Femur (tissue), 1 donor: ENCODE results near the gene SH3BGRL3.
A peak's percentile ranks its signal among the peaks of the same experiment; 100 is the strongest.

ENCODE experiments used
- DNase-seq: peaks from one replicate; pipeline ENCODE4 v3.0.0-alpha.2; 2017

Gene SH3BGRL3

GRCh38 chr1:26278303-26278702, 1.6 kb upstream of the SH3BGRL3 start:
- DNase-seq, result no peak

- no peak for DNase-seq
These were observed 996 bp upstream of the SH3BGRL3 start for GRCh38 chr1:26278724-26279455.

GRCh38 chr1:26280333-26281042, 602 bp downstream of the SH3BGRL3 start:
- no peak for DNase-seq

GRCh38 chr1:26281091-26281958, 1.4 kb downstream of the SH3BGRL3 start:
- no peak for DNase-seq

GRCh38 chr1:26281971-26282370, 2.1 kb downstream of the SH3BGRL3 start:
- DNase-seq, result no peak

GRCh38 chr1:26282401-26282918, 2.6 kb downstream of the SH3BGRL3 start:
- DNase-seq, result no peak

GRCh38 chr1:26283279-26283853, 3.5 kb downstream of the SH3BGRL3 start:
- no peak for DNase-seq

- no peak for DNase-seq
These were observed 4.1 kb downstream of the SH3BGRL3 start for GRCh38 chr1:26283871-26284596.

- DNase-seq, result no peak
These were observed 4.9 kb downstream of the SH3BGRL3 start for GRCh38 chr1:26284597-26285347.

GRCh38 chr1:26285366-26286063, 5.6 kb downstream of the SH3BGRL3 start:
- no peak for DNase-seq

GRCh38 chr1:26286064-26286416, 6.2 kb downstream of the SH3BGRL3 start:
- DNase-seq, result no peak

- no peak for DNase-seq
These were observed 7.3 kb downstream of the SH3BGRL3 start for GRCh38 chr1:26287033-26287711.

- no peak for DNase-seq
These were observed 7.9 kb downstream of the SH3BGRL3 start for GRCh38 chr1:26287811-26288210.

GRCh38 chr1:26288311-26288941, 8.5 kb downstream of the SH3BGRL3 start:
- DNase-seq, result no peak

- DNase-seq, result peak; percentile 70
These were observed 9.5 kb downstream of the SH3BGRL3 start for GRCh38 chr1:26289158-26290059.

GRCh38 chr1:26290122-26290881, 10.4 kb downstream of the SH3BGRL3 start:
- DNase-seq, result no peak

- no peak for DNase-seq
These were observed 11.0 kb downstream of the SH3BGRL3 start for GRCh38 chr1:26290882-26291261.

- DNase-seq, result no peak
These were observed 11.5 kb downstream of the SH3BGRL3 start for GRCh38 chr1:26291433-26291832.
